K562 (cell line): ENCODE results near the gene HK1. TPM values are rescaled to one million over a fixed set of nuclear protein-coding genes. Genes with fewer than 3 reads are reported as not detected.

Experiments
- ATAC-seq: fragments of 200-7000 bp; cut with Tn5 transposase; 3 replicates; pipeline ENCODE4 v1.9.1; 2020; ENCODE audit warnings: moderate library complexity
- BruUV-seq: library from RNA; stranded (reverse); fragments of 400-500 nt; replicated peaks from 2 replicates; lab custom pipeline; 2021; lab: Mats Ljungman, UMichigan
- CTCF ChIA-PET: fragments of 300-600 bp; formaldehyde crosslinking; extraction: SDS; loops from one replicate; lab custom pipeline; 2021; ENCODE audit warnings: low intra/inter-chr PET ratio; lab: Yijun Ruan, JAX
- POLR2A ChIA-PET: fragments of 300-600, 350-650 bp; sonication (Branson Sonifier 250); formaldehyde crosslinking; extraction: SDS; loops from one replicate; lab custom pipeline; 2021; ENCODE audit warnings: antibody characterized with exemption, inconsistent platforms; lab: Yijun Ruan, JAX
- DNase-seq, 4 experiments: peaks; one replicate each; pipeline versions ENCODE4 v3.0.0 to v3.0.0-alpha.2; 2011 to 2018; ENCODE audit warnings: low spot score in 3 of 4, mixed read lengths in 3 of 4; ENCODE audit errors: extremely low read depth in 1 of 4
- FAIRE-seq: peaks from 2 replicates; lab custom pipeline; 2011; peaks lifted over from hg19 to GRCh38; lab: Jason Lieb, UNC
- H2AFZ ChIP-seq: 2 replicates; pipeline ENCODE4 v1.6.0; 2011; ENCODE audit warnings: low read depth, low read length, control low read depth, inconsistent platforms
- H3K27ac ChIP-seq: fragments of 200-600 bp; 3 replicates; pipeline ENCODE4 v1.8.0; 2011; ENCODE audit warnings: low read depth, mild to moderate bottlenecking, control low read depth, inconsistent platforms, low read length, moderate library complexity, mixed read lengths; ENCODE audit errors: extremely low read depth
- H3K27me3 ChIP-seq, 2 experiments: fragments of 300-600 bp in 1 of 2; 2 replicates in 1 of 2; 3 replicates in 1 of 2; pipeline versions ENCODE4 v1.6.0 to v1.8.0; 2011; ENCODE audit warnings: inconsistent platforms in 2 of 2, low read length in 2 of 2, mild to moderate bottlenecking in 1 of 2, mixed read lengths in 1 of 2, moderate library complexity in 1 of 2; ENCODE audit not compliant: control insufficient read depth in 2 of 2, insufficient read depth in 2 of 2
- H3K36me3 ChIP-seq: fragments of 300-600 bp; 3 replicates; pipeline ENCODE4 v1.8.0; 2011; ENCODE audit warnings: mild to moderate bottlenecking, low read length, inconsistent platforms; ENCODE audit not compliant: control insufficient read depth, insufficient read depth
- H3K4me1 ChIP-seq, 2 experiments: fragments of 200-600 bp in 1 of 2; replicated peaks in 1 of 2; 2 replicates in 1 of 2; 3 replicates in 1 of 2; pipeline versions ENCODE4 v1.5.1 to v1.8.0; 2011; ENCODE audit warnings: inconsistent platforms in 2 of 2, low read length in 2 of 2, mild to moderate bottlenecking in 1 of 2, mixed read lengths in 1 of 2, moderate library complexity in 1 of 2; ENCODE audit not compliant: control insufficient read depth in 2 of 2, insufficient read depth in 2 of 2
- H3K4me2 ChIP-seq: 2 replicates; pipeline ENCODE4 v1.6.1; 2011; ENCODE audit warnings: low read length, control low read depth, inconsistent platforms, mixed read lengths; ENCODE audit not compliant: insufficient read depth
- H3K4me3 ChIP-seq: fragments of 200-600 bp; sonication (generic), shearing (Covaris generic); 2 replicates; pipeline ENCODE4 v1.5.1; 2016; ENCODE audit warnings: control low read depth, inconsistent platforms
- H3K79me2 ChIP-seq: fragments of 200-600 bp; 3 replicates; pipeline ENCODE4 v1.8.0; 2011; ENCODE audit warnings: low read length, inconsistent platforms; ENCODE audit not compliant: control insufficient read depth, insufficient read depth
- H3K9ac ChIP-seq, 2 experiments: 2 replicates each; pipeline versions ENCODE4 v1.6.0 to v1.6.1; 2011; ENCODE audit warnings: low read depth in 2 of 2, low read length in 2 of 2, control low read depth in 1 of 2, inconsistent platforms in 1 of 2, mild to moderate bottlenecking in 1 of 2, mixed read lengths in 1 of 2; ENCODE audit not compliant: insufficient read depth in 1 of 2
- H3K9me1 ChIP-seq: one replicate; pipeline ENCODE4 v1.6.0; 2011; ENCODE audit warnings: inconsistent platforms, mild to moderate bottlenecking, low read length, moderate library complexity; ENCODE audit not compliant: control insufficient read depth, insufficient read depth
- H3K9me3 ChIP-seq: replicated peaks from 2 replicates; pipeline ENCODE4 v1.5.1; 2011; ENCODE audit warnings: low read depth, low read length, inconsistent platforms; ENCODE audit not compliant: control insufficient read depth, insufficient read depth
- H4K20me1 ChIP-seq: replicated peaks from 2 replicates; pipeline ENCODE4 v1.6.1; 2011; ENCODE audit warnings: low read length, inconsistent platforms, mixed read lengths; ENCODE audit not compliant: control insufficient read depth, insufficient read depth
- IRF1 ChIP-seq: sonication (generic); formaldehyde crosslinking; IDR thresholded peaks from 2 replicates; pipeline ENCODE4 v1.8.0; 2022; ENCODE audit warnings: missing genetic modification reagents, mild to moderate bottlenecking, borderline replicate concordance
- KLF13 ChIP-seq: fragments of 450-650 bp; IDR thresholded peaks from 2 replicates; pipeline ENCODE4 v1.6.1; 2016; ENCODE audit warnings: missing genetic modification characterization, low read depth, mild to moderate bottlenecking, missing compliant biosample characterization, moderate library complexity, borderline replicate concordance
- NR1H2 ChIP-seq: sonication (generic); formaldehyde crosslinking; IDR thresholded peaks from 2 replicates; pipeline ENCODE4 v1.4.0; 2020; ENCODE audit warnings: mild to moderate bottlenecking, missing genetic modification reagents
- ZNF175 ChIP-seq: fragments of 200-800 bp; sonication (Bioruptor generic); IDR thresholded peaks from 2 replicates; pipeline ENCODE4 v1.6.1; 2016; ENCODE audit warnings: low read depth, mild to moderate bottlenecking, missing genetic modification characterization, missing compliant biosample characterization
- ZNF512 ChIP-seq: IDR thresholded peaks from 2 replicates; pipeline ENCODE4 v1.6.1; 2016; ENCODE audit warnings: missing genetic modification characterization, missing compliant biosample characterization
- ZNF75A ChIP-seq: fragments of 450-650 bp; formaldehyde crosslinking; IDR thresholded peaks from 2 replicates; pipeline ENCODE4 v1.4.0; 2020; ENCODE audit warnings: mild to moderate bottlenecking
- WGBS: fragments of 100-300 bp; shearing (Covaris generic); methylation state at CpG from one replicate; pipeline ENCODE4 v1.1.6; 2016; ENCODE audit warnings: low coverage, mixed read lengths; ENCODE audit not compliant: insufficient coverage; ENCODE audit errors: missing lambda C conversion rate; 5-methylcytosine and 5-hydroxymethylcytosine counted together
- in situ Hi-C: fragments of 300-500 bp; cut with MboI; formaldehyde crosslinking; loops from 4 replicates; pipeline ENCODE4 v1.15.0; 2018; ENCODE audit warnings: inconsistent platforms, mixed read lengths
- intact Hi-C: fragments of 100-400 bp; cut with micrococcal nuclease; formaldehyde crosslinking; loops from 2 replicates; pipeline ENCODE4 v1.14.2; 2022
- polyA plus RNA-seq, 8 experiments: library from polyadenylated mRNA; depleted of rRNA in 4 of 8; stranded (reverse) in 5 of 8; unstranded in 3 of 8; fragments of >200 nt; fragmentation: Nextera tagmentation in 2 of 8; fragmentation: Illumina TruSeq in 1 of 8; extraction: Ambion mirVana in 2 of 8; extraction: Trizol in 1 of 8; gene quantifications; 2 replicates each; pipeline versions ENCODE4 v1.2.1 to v1.2.3, GENCODE V29; 2011 to 2014; ENCODE audit warnings: inconsistent platforms in 1 of 8, missing spikeins in 1 of 8
- total RNA-seq, 7 experiments: library from RNA; depleted of rRNA in 6 of 7; stranded (reverse); fragments of >200 nt in 6 of 7; fragmentation: Illumina TruSeq in 2 of 7; extraction: Trizol in 2 of 7; gene quantifications; 2 replicates each; pipeline versions ENCODE4 v1.2.1 to v1.2.3, GENCODE V29; 2011 to 2021; ENCODE audit warnings: low replicate concordance in 1 of 7

Gene HK1
- total and polyA plus RNA-seq, 9 of the 15 experiments (the other 6 are each of a cell fraction or from before 2014, with no cell fraction given): 29.2 to 444 (median 193) TPM

- FAIRE-seq: no peak
- ChIA-PET CTCF (no interaction called here), POLR2A (no interaction called here)
- Histone ChIP-seq H3K4me2 (no peak overlapping the region), H3K4me1 (peaks cover 0 to 5% of the 10 kb centered on the region in 2 experiments; a peak in 1 of 5 replicates), H3K9me1 (no peaks in the 10 kb centered on the region), H3K27me3 (peaks cover 3 to 7% of the 10 kb centered on the region in 2 experiments; a peak in 3 of 5 replicates), H3K4me3 (no peak overlapping the region), H2AFZ (no peak overlapping the region), H3K9me3 (no peaks in the 10 kb centered on the region), H3K36me3 (no peaks in the 10 kb centered on the region), H3K79me2 (no peaks in the 10 kb centered on the region), H3K27ac (no peak overlapping the region), H3K9ac (peak overlapping the region in 1 of 2 experiments; percentile 20; a peak in 1 of 4 replicates), H4K20me1 (no peaks in the 10 kb centered on the region)
- intact Hi-C loops (no loop called here), in situ Hi-C loops (no loop called here)
- TF ChIP-seq ZNF175 (CRISPR knock-in tag) (no peak), NR1H2 (CRISPR knock-in tag) (no peak), ZNF75A (no peak), IRF1 (no peak), KLF13 (tag) (no peak), ZNF512 (no peak)
- no TSS peak for BruUV-seq
- ATAC-seq: no peak
- WGBS: 34% methylated on average over 8 of the region's 8 CpGs
- no peak for DNase-seq
These were observed 17.1 kb upstream of the HK1 start for GRCh38 chr10:69261184-69261583.
